ENCODE measurements around the gene CDH15.

CDH15 gene

GRCh38 chr16:89141884-89142267, 29.7 kb upstream of the CDH15 start:
- DNase-seq, result no peak

GRCh38 chr16:89142474-89143195, 28.9 kb upstream of the CDH15 start:
- DNase-seq, result no peak

- DNase-seq, result no peak
Observed at GRCh38 chr16:89143201-89143741, 28.3 kb upstream of the CDH15 start.

GRCh38 chr16:89143911-89144675, 27.5 kb upstream of the CDH15 start:
- DNase-seq, result no peak

GRCh38 chr16:89144681-89145080, 26.9 kb upstream of the CDH15 start:
- DNase-seq, result no peak

- no peak for DNase-seq
Observed at GRCh38 chr16:89145406-89146161, 26.0 kb upstream of the CDH15 start.

GRCh38 chr16:89146211-89147005, 25.1 kb upstream of the CDH15 start:
- DNase-seq, result no peak

- no peak for DNase-seq
Observed at GRCh38 chr16:89147085-89147817, 24.3 kb upstream of the CDH15 start.

GRCh38 chr16:89149386-89149785, 22.2 kb upstream of the CDH15 start:
- no peak for DNase-seq

- DNase-seq, result no peak
Observed at GRCh38 chr16:89150090-89150835, 21.3 kb upstream of the CDH15 start.

- DNase-seq, result no peak
Observed at GRCh38 chr16:89150981-89151380, 20.6 kb upstream of the CDH15 start.

GRCh38 chr16:89152831-89153700, 18.5 kb upstream of the CDH15 start:
- DNase-seq, result no peak

GRCh38 chr16:89153848-89154271, 17.7 kb upstream of the CDH15 start:
- DNase-seq, result no peak

- no peak for DNase-seq
Observed at GRCh38 chr16:89154390-89155183, 17.0 kb upstream of the CDH15 start.

- DNase-seq, result no peak
Observed at GRCh38 chr16:89155184-89155679, 16.3 kb upstream of the CDH15 start.

GRCh38 chr16:89155851-89156739, 15.5 kb upstream of the CDH15 start:
- no peak for DNase-seq

- DNase-seq, result no peak
Observed at GRCh38 chr16:89156740-89157645, 14.6 kb upstream of the CDH15 start.
